ENCODE measurements around the gene PTPDC1. TPM values are rescaled to one million over a fixed set of nuclear protein-coding genes. Genes with fewer than 3 reads are reported as not detected.

The PTPDC1 gene
- total and polyA plus RNA-seq, 2 donors (not counting 1 experiment from before 2014, with no cell fraction given) = 3.7 to 9.8 TPM

GRCh38 chr9:94156348-94157049 is 72.2 kb downstream of the PTPDC1 start:
- H3K9me3 Mint-ChIP-seq (ENCODE audit: insufficient read depth) = peaks cover 5% of the 10 kb centered on the region
- peak overlapping the region; percentile 43 for H3K4me2 ChIP-seq (replicated peaks; ENCODE audit: low read depth, low read length, poor library complexity, severe bottlenecking)
- no peak overlapping the region for H3K9ac ChIP-seq (ENCODE audit: low read length)
- no peak overlapping the region for H3K4me3 ChIP-seq (ENCODE audit: control extremely low read depth in 1 of 5, extremely low read depth in 1 of 5, insufficient read depth in 1 of 5, low read depth in 2 of 5, low read length in 4 of 5)
- TF ChIP-seq EZH2 (IDR thresholded peaks at IDR 0.05; ENCODE audit: borderline replicate concordance, insufficient read depth, low read depth, low read length, poor library complexity, severe bottlenecking) (no peak), CTCF (IDR thresholded peaks at IDR 0.05) (no peak)
- no peaks in the 10 kb centered on the region for H3K27me3 Mint-ChIP-seq
- POLR2A ChIA-PET = no interaction called here
- ATAC-seq (ENCODE audit: low read depth) (no peak), DNase-seq (no peak)
- WGBS (ENCODE audit: insufficient coverage) = 78% methylated on average over 11 of the region's 11 CpGs
- no peak overlapping the region for H3K27ac ChIP-seq (ENCODE audit: low read length in 2 of 2)
- H2AFZ ChIP-seq (ENCODE audit: insufficient read depth, low read depth, low read length, poor library complexity, severe bottlenecking) = peak overlapping the region; percentile 14
- no peaks in the 10 kb centered on the region for H3K36me3 ChIP-seq (replicated peaks in 1 of 2; ENCODE audit: control extremely low read depth in 1 of 2, control insufficient read depth in 1 of 2, extremely low read depth in 1 of 2, insufficient read depth in 2 of 2, low read length in 1 of 2)
- CTCF ChIA-PET = interaction anchor here (2.0 kb wide), 1 partner anchor 91 kb away, joined by 6 read pairs; no protein-coding TSS in a partner anchor
- H3K4me1 Mint-ChIP-seq = peaks cover 38% of the 10 kb centered on the region
- H3K27ac Mint-ChIP-seq = no peak overlapping the region
- intact Hi-C loops (cut with micrococcal nuclease) = no loop called here
- no peak overlapping the region for H3K4me3 Mint-ChIP-seq
- no peaks in the 10 kb centered on the region for H3K27me3 ChIP-seq (replicated peaks in 1 of 4; ENCODE audit: control extremely low read depth in 1 of 4, control insufficient read depth in 3 of 4, insufficient read depth in 4 of 4, low read length in 3 of 4)
- peaks cover 35 to 37% of the 10 kb centered on the region in 2 donors for H3K4me1 ChIP-seq (ENCODE audit: control insufficient read depth in 2 of 2, insufficient read depth in 2 of 2, low read length in 2 of 2)
- H3K79me2 ChIP-seq (ENCODE audit: control insufficient read depth, insufficient read depth, low read length) = no peaks in the 10 kb centered on the region
- H3K9me3 ChIP-seq (ENCODE audit: control extremely low read depth in 1 of 3, control insufficient read depth in 2 of 3, insufficient read depth in 1 of 3, low read length in 2 of 3) = peaks cover 0 to 7% (median 0%) of the 10 kb centered on the region in 3 donors
- no peaks in the 10 kb centered on the region for H4K20me1 ChIP-seq (ENCODE audit: control insufficient read depth, insufficient read depth, low read length, poor library complexity, severe bottlenecking)
